HepG2 (cell line): ENCODE results near the gene NOL4L. TPM values are rescaled to one million over a fixed set of nuclear protein-coding genes. Genes with fewer than 3 reads are reported as not detected.

Source experiments
- ATAC-seq: fragments of 200-7000 bp; cut with Tn5 transposase; 3 replicates; pipeline ENCODE4 v1.9.1; 2020; ENCODE audit warnings: mild to moderate bottlenecking, moderate library complexity
- BruUV-seq: library from RNA; stranded (reverse); fragments of 400-500 nt; replicated peaks from 2 replicates; lab custom pipeline; 2021; lab: Mats Ljungman, UMichigan
- CTCF ChIA-PET: fragments of 300-600 bp; formaldehyde crosslinking; extraction: SDS; loops from one replicate; lab custom pipeline; 2021; ENCODE audit warnings: low total read pairs, inconsistent platforms, low intra/inter-chr PET ratio; lab: Yijun Ruan, JAX
- POLR2A ChIA-PET: fragments of 350-600 bp; sonication (Branson Sonifier 250); formaldehyde crosslinking; loops from one replicate; lab custom pipeline; 2020; ENCODE audit warnings: antibody characterized with exemption, inconsistent platforms; lab: Yijun Ruan, JAX
- DNase-seq: peaks from one replicate; pipeline ENCODE4 v3.0.0-alpha.2; 2015; ENCODE audit warnings: low spot score
- FAIRE-seq: peaks from 3 replicates; lab custom pipeline; 2011; peaks lifted over from hg19 to GRCh38; lab: Jason Lieb, UNC
- H2AFZ ChIP-seq: one replicate; pipeline ENCODE4 v1.6.1; 2011; ENCODE audit warnings: low read length, inconsistent platforms
- H3K27ac ChIP-seq: fragments of 300-600 bp; 3 replicates; pipeline ENCODE4 v1.8.0; 2011; ENCODE audit warnings: mixed run types, mild to moderate bottlenecking, mixed read lengths, low read length, inconsistent platforms; ENCODE audit not compliant: insufficient read depth; ENCODE audit errors: extremely low read length
- H3K27me3 ChIP-seq, 2 experiments: fragments of 200-600 bp in 1 of 2; 2 replicates in 1 of 2; 3 replicates in 1 of 2; pipeline versions ENCODE4 v1.6.0 to v1.8.0; 2011; ENCODE audit warnings: low read length in 2 of 2, mild to moderate bottlenecking in 2 of 2, moderate library complexity in 2 of 2, inconsistent platforms in 1 of 2; ENCODE audit not compliant: insufficient read depth in 2 of 2, control insufficient read depth in 1 of 2
- H3K36me3 ChIP-seq, 2 experiments: fragments of 200-600 bp in 1 of 2; replicated peaks in 1 of 2; 2 replicates in 1 of 2; 3 replicates in 1 of 2; pipeline versions ENCODE4 v1.5.1 to v1.8.0; 2011; ENCODE audit warnings: low read length in 2 of 2, inconsistent platforms in 1 of 2; ENCODE audit not compliant: insufficient read depth in 2 of 2, control insufficient read depth in 1 of 2
- H3K4me1 ChIP-seq: 2 replicates; pipeline ENCODE4 v1.5.1; 2012; ENCODE audit warnings: low read length, inconsistent platforms; ENCODE audit not compliant: insufficient read depth
- H3K4me2 ChIP-seq: 2 replicates; pipeline ENCODE4 v1.6.0; 2011; ENCODE audit warnings: low read depth, low read length, inconsistent platforms
- H3K4me3 ChIP-seq, 3 experiments: fragments of 200-600 bp in 1 of 3; sonication (generic), shearing (Covaris generic) in 1 of 3; replicated peaks in 1 of 3; 2 replicates each; pipeline ENCODE4 v1.5.1; 2011 to 2016; ENCODE audit warnings: low read length in 3 of 3, inconsistent platforms in 2 of 3, low read depth in 2 of 3, mild to moderate bottlenecking in 2 of 3, control low read depth in 1 of 3, mixed read lengths in 1 of 3; ENCODE audit not compliant: insufficient read depth in 1 of 3
- H3K79me2 ChIP-seq: one replicate; pipeline ENCODE4 v1.6.1; 2011; ENCODE audit warnings: low read length, inconsistent platforms; ENCODE audit not compliant: insufficient read depth
- H3K9ac ChIP-seq: 2 replicates; pipeline ENCODE4 v1.6.0; 2011; ENCODE audit warnings: mild to moderate bottlenecking, low read depth, low read length, inconsistent platforms; ENCODE audit not compliant: insufficient read depth
- H3K9me3 ChIP-seq: 2 replicates; pipeline ENCODE4 v1.5.1; 2012; ENCODE audit warnings: mild to moderate bottlenecking, low read length
- H4K20me1 ChIP-seq: 2 replicates; pipeline ENCODE4 v1.6.0; 2011; ENCODE audit warnings: inconsistent platforms, mild to moderate bottlenecking, low read length, moderate library complexity; ENCODE audit not compliant: insufficient read depth
- ATRX ChIP-seq: sonication (generic); formaldehyde crosslinking; IDR thresholded peaks from 2 replicates; pipeline ENCODE4 v1.4.0; 2020; ENCODE audit warnings: missing genetic modification reagents, borderline replicate concordance
- BRCA1 ChIP-seq: sonication (generic); formaldehyde crosslinking; IDR thresholded peaks from 2 replicates; pipeline ENCODE4 v1.4.0; 2020; ENCODE audit warnings: missing genetic modification reagents
- DPF2 ChIP-seq: sonication (generic); formaldehyde crosslinking; IDR thresholded peaks from 2 replicates; pipeline ENCODE4 v1.4.0; 2020; ENCODE audit warnings: mild to moderate bottlenecking, low read depth, missing genetic modification reagents, borderline replicate concordance
- IKZF4 ChIP-seq: sonication (generic); formaldehyde crosslinking; IDR thresholded peaks from 2 replicates; pipeline ENCODE4 v1.5.1; 2020; ENCODE audit warnings: borderline replicate concordance, mild to moderate bottlenecking, low read depth, missing genetic modification reagents; ENCODE audit errors: not compliant biosample characterization
- ISX ChIP-seq: sonication (generic); formaldehyde crosslinking; conservative IDR thresholded peaks from 2 replicates; pipeline ENCODE4 v1.5.0; 2020; ENCODE audit warnings: missing genetic modification reagents
- PAXIP1 ChIP-seq: sonication (generic); formaldehyde crosslinking; conservative IDR thresholded peaks from 2 replicates; pipeline ENCODE4 v1.4.0; 2020; ENCODE audit warnings: mild to moderate bottlenecking, missing genetic modification reagents, moderate library complexity
- SIX1 ChIP-seq: sonication (generic); formaldehyde crosslinking; IDR thresholded peaks from 2 replicates; pipeline ENCODE4 v1.4.0; 2020; ENCODE audit warnings: missing genetic modification reagents, borderline replicate concordance
- TOPORS ChIP-seq: sonication (generic); formaldehyde crosslinking; IDR thresholded peaks from 2 replicates; pipeline ENCODE4 v1.8.0; 2023; ENCODE audit warnings: mild to moderate bottlenecking, missing genetic modification reagents
- U2AF2 ChIP-seq: fragments of 200-400 bp; formaldehyde crosslinking; IDR thresholded peaks from 2 replicates; pipeline ENCODE4 v1.6.1; 2017; ENCODE audit warnings: low read depth, mild to moderate bottlenecking, low read length
- ZGPAT ChIP-seq: IDR thresholded peaks from 2 replicates; pipeline ENCODE4 v1.6.1; 2016; ENCODE audit warnings: mild to moderate bottlenecking
- ZNF331 ChIP-seq: sonication (generic); formaldehyde crosslinking; IDR thresholded peaks from 2 replicates; pipeline ENCODE4 v1.4.0; 2020; ENCODE audit warnings: missing genetic modification reagents
- ZNF350 ChIP-seq: sonication (generic); formaldehyde crosslinking; IDR thresholded peaks from 2 replicates; pipeline ENCODE4 v1.4.0; 2020; ENCODE audit warnings: mild to moderate bottlenecking, low read depth, missing genetic modification reagents, borderline replicate concordance
- ZNF513 ChIP-seq: sonication (generic); formaldehyde crosslinking; conservative IDR thresholded peaks from 2 replicates; pipeline ENCODE4 v1.5.0; 2020; ENCODE audit warnings: missing genetic modification reagents
- WGBS: methylation state at CpG from one replicate; pipeline ENCODE4 v1.1.6; 2017; ENCODE audit warnings: low lambda C conversion rate; 5-methylcytosine and 5-hydroxymethylcytosine counted together
- in situ Hi-C: cut with HindIII; loops from 2 replicates; pipeline ENCODE4 v1.10.0; 2017; ENCODE audit warnings: low pct_unique_long_range_greater_than_20kb; ENCODE audit not compliant: extremely low pct_ligation_motif_present
- intact Hi-C: fragments of 100-400 bp; cut with micrococcal nuclease; formaldehyde crosslinking; loops from one replicate; pipeline ENCODE4 v1.10.0; 2022; ENCODE audit not compliant: unreplicated experiment
- polyA plus RNA-seq, 8 experiments: library from polyadenylated mRNA; depleted of rRNA in 3 of 8; stranded (reverse) in 7 of 8; unstranded in 1 of 8; fragments of >200 nt; fragmentation: Illumina TruSeq in 4 of 8; extraction: Trizol in 4 of 8; gene quantifications; 2 replicates each; pipeline versions ENCODE4 v1.2.1 to v1.2.3, GENCODE V29; 2011 to 2016; ENCODE audit warnings: low read depth in 4 of 8, missing spikeins in 1 of 8, mixed read lengths in 1 of 8; ENCODE audit not compliant: insufficient read depth in 1 of 8
- total RNA-seq, 5 experiments: library from RNA; depleted of rRNA; stranded (reverse); fragments of >200 nt; fragmentation: Illumina TruSeq; extraction: Trizol; gene quantifications; 2 replicates each; pipeline ENCODE4 v1.2.3, GENCODE V29; 2016; ENCODE audit warnings: low read depth in 1 of 5

Gene NOL4L
- total and polyA plus RNA-seq, 2 of the 13 experiments (the other 11 are each of a cell fraction or from before 2014, with no cell fraction given): 16.6 to 35.4 TPM

GRCh38 chr20:32496811-32497533 lies 88.2 kb downstream of the NOL4L start:
- no peak overlapping the region for H3K27ac ChIP-seq
- H3K4me2 ChIP-seq: no peak overlapping the region
- BruUV-seq: no TSS peak
- peaks cover 0 to 7% of the 10 kb centered on the region in 2 experiments; a peak in 1 of 5 replicates for H3K36me3 ChIP-seq
- H3K27me3 ChIP-seq: no peaks in the 10 kb centered on the region
- WGBS: 84% methylated on average over 11 of the region's 11 CpGs
- ATAC-seq: no peak
- no peak for DNase-seq
- no peak overlapping the region for H2AFZ ChIP-seq
- intact Hi-C loops (no loop called here), in situ Hi-C loops (no loop called here)
- H3K79me2 ChIP-seq: no peaks in the 10 kb centered on the region
- H4K20me1 ChIP-seq: no peaks in the 10 kb centered on the region; the same call in 1 of the 2 replicates
- TF ChIP-seq ZNF350 (CRISPR knock-in tag) (no peak), IKZF4 (CRISPR knock-in tag) (no peak), ISX (CRISPR knock-in tag) (no peak), U2AF2 (no peak), ATRX (CRISPR knock-in tag) (no peak), PAXIP1 (CRISPR knock-in tag) (no peak), ZNF331 (CRISPR knock-in tag) (no peak), BRCA1 (CRISPR knock-in tag) (no peak), ZNF513 (no peak), ZGPAT (CRISPR knock-in tag) (no peak), SIX1 (CRISPR knock-in tag) (no peak), TOPORS (CRISPR knock-in tag) (no peak), DPF2 (CRISPR knock-in tag) (no peak)
- H3K9ac ChIP-seq: no peak overlapping the region
- ChIA-PET CTCF (no interaction called here), POLR2A (interaction anchor here (1.3 kb wide), 1 partner anchor 12 kb away, joined by 3 read pairs; no protein-coding TSS in a partner anchor)
- no peaks in the 10 kb centered on the region for H3K4me1 ChIP-seq
- H3K9me3 ChIP-seq: no peaks in the 10 kb centered on the region
- no peak overlapping the region for H3K4me3 ChIP-seq
- no peak for FAIRE-seq
